Panc1 (cell line): Measurements from ENCODE around the gene KDM1A. TPM values are rescaled to one million over a fixed set of nuclear protein-coding genes. Genes with fewer than 3 reads are reported as not detected.
"Not testable (repeated sequence)": the region's sequence is repeated elsewhere in the genome, so short reads cannot be mapped to it uniquely, and the experiment has no call there.

Experiments
- ATAC-seq: fragments of 200-7000 bp; cut with Tn5 transposase; 2 replicates; pipeline ENCODE4 v1.9.1; 2020; ENCODE audit warnings: mild to moderate bottlenecking, moderate library complexity
- BruUV-seq: library from RNA; stranded (reverse); fragments of 400-500 nt; replicated peaks from 2 replicates; lab custom pipeline; 2021; lab: Mats Ljungman, UMichigan
- CTCF ChIA-PET: fragments of 300-600 bp; sonication (Branson Sonifier 250); formaldehyde crosslinking; loops from one replicate; lab custom pipeline; 2022; ENCODE audit warnings: antibody characterized with exemption; lab: Charles Lee
- POLR2A ChIA-PET: fragments of 300-600 bp; sonication (Branson Sonifier 250); formaldehyde crosslinking; loops from one replicate; lab custom pipeline; 2022; ENCODE audit warnings: antibody characterized with exemption; lab: Charles Lee
- DNase-seq: peaks from one replicate; pipeline ENCODE4 v3.0.0-alpha.2; 2010; ENCODE audit warnings: low read depth, low spot score
- H3K27ac ChIP-seq: 2 replicates; pipeline ENCODE4 v1.5.1; 2011; ENCODE audit warnings: mild to moderate bottlenecking, low read length, inconsistent platforms
- H3K27me3 ChIP-seq: fragments of 200-500 bp; sonication (Bioruptor generic); 2 replicates; pipeline ENCODE4 v1.6.0; 2014; ENCODE audit warnings: low read length, inconsistent platforms; ENCODE audit not compliant: control insufficient read depth, insufficient read depth
- H3K36me3 ChIP-seq: fragments of 200-500 bp; sonication (Bioruptor generic); 2 replicates; pipeline ENCODE4 v1.5.1; 2014; ENCODE audit warnings: inconsistent platforms, mild to moderate bottlenecking, low read length, moderate library complexity; ENCODE audit not compliant: control insufficient read depth, insufficient read depth
- H3K4me1 ChIP-seq: 2 replicates; pipeline ENCODE4 v1.5.1; 2011; ENCODE audit warnings: inconsistent platforms, mild to moderate bottlenecking, low read length, moderate library complexity; ENCODE audit not compliant: control insufficient read depth, insufficient read depth
- H3K4me3 ChIP-seq, 2 experiments: 2 replicates each; pipeline ENCODE4 v1.5.1; 2011 to 2012; ENCODE audit warnings: low read depth in 2 of 2, low read length in 2 of 2, mild to moderate bottlenecking in 2 of 2, inconsistent platforms in 1 of 2, moderate library complexity in 1 of 2
- H3K9me3 ChIP-seq: fragments of 200-500 bp; sonication (Bioruptor generic); 2 replicates; pipeline ENCODE4 v1.5.1; 2014; ENCODE audit warnings: low read depth, mild to moderate bottlenecking, inconsistent platforms, low read length, moderate library complexity; ENCODE audit not compliant: control insufficient read depth, insufficient read depth
- POLR2AphosphoS5 ChIP-seq: IDR thresholded peaks from 2 replicates; pipeline ENCODE4 v1.6.1; 2012; ENCODE audit warnings: mild to moderate bottlenecking, low read depth, low read length, moderate library complexity
- SIN3A ChIP-seq: IDR thresholded peaks from 2 replicates; pipeline ENCODE4 v1.6.1; 2012; ENCODE audit warnings: low read depth, mild to moderate bottlenecking, low read length, moderate library complexity, borderline replicate concordance; ENCODE audit not compliant: insufficient read depth
- TCF7L2 ChIP-seq: IDR thresholded peaks from 2 replicates; pipeline ENCODE4 v1.6.1; 2011; ENCODE audit warnings: mild to moderate bottlenecking, low read depth, low read length, inconsistent platforms
- in situ Hi-C: cut with HindIII; loops from 2 replicates; pipeline ENCODE4 v1.10.0; 2016; ENCODE audit warnings: low sequenced_read_pairs, low pct_unique_long_range_greater_than_20kb
- intact Hi-C: fragments of 100-400 bp; cut with micrococcal nuclease; formaldehyde crosslinking; loops from one replicate; pipeline ENCODE4 v1.10.0; 2022; ENCODE audit not compliant: unreplicated experiment
- total RNA-seq: library from RNA; stranded (reverse); gene quantifications from one replicate; pipeline ENCODE4 v1.2.1, GENCODE V29; 2021; ENCODE audit not compliant: unreplicated experiment
- TF ChIP-seq, protein P1 (sequence below): fragments of 450-650 bp; IDR thresholded peaks from 2 replicates; pipeline ENCODE4 v1.5.1; 2017; ENCODE audit warnings: mild to moderate bottlenecking
- TF ChIP-seq, protein P2 (sequence below), 2 experiments: IDR thresholded peaks; 2 replicates each; pipeline ENCODE4 v1.6.1; 2011 to 2012; ENCODE audit warnings: low read depth in 2 of 2, control low read depth in 1 of 2, low read length in 1 of 2, mild to moderate bottlenecking in 1 of 2, moderate library complexity in 1 of 2; ENCODE audit not compliant: insufficient read depth in 1 of 2

The KDM1A gene
- total RNA-seq, 1 experiment from 2014 or later, result 120 TPM

GRCh38 chr1:22983944-22984343 is 35.3 kb upstream of the KDM1A start:
- Histone ChIP-seq H3K9me3 (no peaks in the 10 kb centered on the region), H3K27me3 (no peaks in the 10 kb centered on the region), H3K4me1 (no peaks in the 10 kb centered on the region), H3K36me3 (no peaks in the 10 kb centered on the region), H3K4me3 (no peak overlapping the region), H3K27ac (no peak overlapping the region)
- ChIA-PET POLR2A (no interaction called here), CTCF (no interaction called here)
- no peak for DNase-seq
- in situ Hi-C loops (no loop called here), intact Hi-C loops (no loop called here)
- ATAC-seq, result no peak
- no peak for TF ChIP-seq POLR2AphosphoS5
- TF ChIP-seq SIN3A, result no peak
- TF ChIP-seq, protein P1, sequence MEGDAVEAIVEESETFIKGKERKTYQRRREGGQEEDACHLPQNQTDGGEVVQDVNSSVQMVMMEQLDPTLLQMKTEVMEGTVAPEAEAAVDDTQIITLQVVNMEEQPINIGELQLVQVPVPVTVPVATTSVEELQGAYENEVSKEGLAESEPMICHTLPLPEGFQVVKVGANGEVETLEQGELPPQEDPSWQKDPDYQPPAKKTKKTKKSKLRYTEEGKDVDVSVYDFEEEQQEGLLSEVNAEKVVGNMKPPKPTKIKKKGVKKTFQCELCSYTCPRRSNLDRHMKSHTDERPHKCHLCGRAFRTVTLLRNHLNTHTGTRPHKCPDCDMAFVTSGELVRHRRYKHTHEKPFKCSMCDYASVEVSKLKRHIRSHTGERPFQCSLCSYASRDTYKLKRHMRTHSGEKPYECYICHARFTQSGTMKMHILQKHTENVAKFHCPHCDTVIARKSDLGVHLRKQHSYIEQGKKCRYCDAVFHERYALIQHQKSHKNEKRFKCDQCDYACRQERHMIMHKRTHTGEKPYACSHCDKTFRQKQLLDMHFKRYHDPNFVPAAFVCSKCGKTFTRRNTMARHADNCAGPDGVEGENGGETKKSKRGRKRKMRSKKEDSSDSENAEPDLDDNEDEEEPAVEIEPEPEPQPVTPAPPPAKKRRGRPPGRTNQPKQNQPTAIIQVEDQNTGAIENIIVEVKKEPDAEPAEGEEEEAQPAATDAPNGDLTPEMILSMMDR, result no peak
- TF ChIP-seq, protein P2, sequence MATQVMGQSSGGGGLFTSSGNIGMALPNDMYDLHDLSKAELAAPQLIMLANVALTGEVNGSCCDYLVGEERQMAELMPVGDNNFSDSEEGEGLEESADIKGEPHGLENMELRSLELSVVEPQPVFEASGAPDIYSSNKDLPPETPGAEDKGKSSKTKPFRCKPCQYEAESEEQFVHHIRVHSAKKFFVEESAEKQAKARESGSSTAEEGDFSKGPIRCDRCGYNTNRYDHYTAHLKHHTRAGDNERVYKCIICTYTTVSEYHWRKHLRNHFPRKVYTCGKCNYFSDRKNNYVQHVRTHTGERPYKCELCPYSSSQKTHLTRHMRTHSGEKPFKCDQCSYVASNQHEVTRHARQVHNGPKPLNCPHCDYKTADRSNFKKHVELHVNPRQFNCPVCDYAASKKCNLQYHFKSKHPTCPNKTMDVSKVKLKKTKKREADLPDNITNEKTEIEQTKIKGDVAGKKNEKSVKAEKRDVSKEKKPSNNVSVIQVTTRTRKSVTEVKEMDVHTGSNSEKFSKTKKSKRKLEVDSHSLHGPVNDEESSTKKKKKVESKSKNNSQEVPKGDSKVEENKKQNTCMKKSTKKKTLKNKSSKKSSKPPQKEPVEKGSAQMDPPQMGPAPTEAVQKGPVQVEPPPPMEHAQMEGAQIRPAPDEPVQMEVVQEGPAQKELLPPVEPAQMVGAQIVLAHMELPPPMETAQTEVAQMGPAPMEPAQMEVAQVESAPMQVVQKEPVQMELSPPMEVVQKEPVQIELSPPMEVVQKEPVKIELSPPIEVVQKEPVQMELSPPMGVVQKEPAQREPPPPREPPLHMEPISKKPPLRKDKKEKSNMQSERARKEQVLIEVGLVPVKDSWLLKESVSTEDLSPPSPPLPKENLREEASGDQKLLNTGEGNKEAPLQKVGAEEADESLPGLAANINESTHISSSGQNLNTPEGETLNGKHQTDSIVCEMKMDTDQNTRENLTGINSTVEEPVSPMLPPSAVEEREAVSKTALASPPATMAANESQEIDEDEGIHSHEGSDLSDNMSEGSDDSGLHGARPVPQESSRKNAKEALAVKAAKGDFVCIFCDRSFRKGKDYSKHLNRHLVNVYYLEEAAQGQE (IDR thresholded peaks at IDR 0.05; ENCODE audit: insufficient read depth in 1 of 2, low read depth in 2 of 2, low read length in 1 of 2), result no peak
- TF ChIP-seq TCF7L2, result no peak
- no TSS peak for BruUV-seq

- H3K27me3 ChIP-seq, BruUV-seq, POLR2A ChIA-PET, H3K36me3 ChIP-seq, ATAC-seq, H3K4me1 ChIP-seq, H3K4me3 ChIP-seq, intact Hi-C loops, in situ Hi-C loops, DNase-seq, H3K27ac ChIP-seq: not testable (repeated sequence)
- peaks cover 21% of the 10 kb centered on the region for H3K9me3 ChIP-seq
- CTCF ChIA-PET, result interaction anchor here (0.7 kb wide), 1 partner anchor 174 kb away, joined by 10 read pairs; no protein-coding TSS in a partner anchor
Observed at GRCh38 chr1:22992384-22992783, 26.9 kb upstream of the KDM1A start.

GRCh38 chr1:22993220-22993795 is 26.0 kb upstream of the KDM1A start:
- ATAC-seq, H3K27me3 ChIP-seq, intact Hi-C loops, in situ Hi-C loops, POLR2A ChIA-PET, BruUV-seq, H3K27ac ChIP-seq, CTCF ChIA-PET, H3K4me1 ChIP-seq, H3K4me3 ChIP-seq, H3K36me3 ChIP-seq, DNase-seq: not testable (repeated sequence)
- peaks cover 21% of the 10 kb centered on the region for H3K9me3 ChIP-seq
